H7 (cell line): Measurements from ENCODE around the gene PRSS23. TPM values are rescaled to one million over a fixed set of nuclear protein-coding genes. Genes with fewer than 3 reads are reported as not detected.

ENCODE experiments used
- DNase-seq: peaks from one replicate; pipeline ENCODE4 v3.0.0; 2012
- H3K27me3 ChIP-seq: 2 replicates; pipeline ENCODE4 v1.6.0; 2011; ENCODE audit warnings: mild to moderate bottlenecking, low read length; ENCODE audit not compliant: control insufficient read depth, insufficient read depth
- H3K36me3 ChIP-seq: replicated peaks from 2 replicates; pipeline ENCODE4 v1.5.1; 2011; ENCODE audit warnings: low read length; ENCODE audit not compliant: control insufficient read depth, insufficient read depth
- H3K4me3 ChIP-seq: 2 replicates; pipeline ENCODE4 v1.5.1; 2011; ENCODE audit warnings: low read depth, mild to moderate bottlenecking, control low read depth, low read length, moderate library complexity; ENCODE audit not compliant: insufficient read depth
- total RNA-seq: library from RNA; depleted of rRNA; stranded (reverse); fragments of >200 nt; shearing (Covaris generic); gene quantifications from 2 replicates; pipeline ENCODE4 v1.2.3, GENCODE V29; 2014

The PRSS23 gene
- total RNA-seq, 1 experiment from 2014 or later, result 3.7 TPM

DNA sequence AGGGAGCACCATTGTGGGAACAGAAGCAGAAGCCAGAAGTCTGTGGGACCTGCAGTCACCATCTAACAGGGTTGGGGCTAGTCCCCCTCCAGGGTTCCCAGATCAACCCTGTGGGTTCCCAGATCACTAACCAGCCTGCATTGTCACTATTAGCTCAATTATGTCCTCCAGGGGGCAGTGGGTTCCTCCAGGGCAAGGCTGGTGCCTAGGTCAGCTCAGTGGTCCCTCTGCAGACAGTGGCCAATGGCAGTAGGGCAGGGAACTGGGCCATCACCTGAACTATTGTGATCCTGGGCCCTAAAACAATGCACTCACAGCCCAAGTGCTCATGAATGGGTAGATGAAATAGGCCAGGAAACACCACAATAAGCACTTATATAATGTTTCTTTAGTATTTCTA lies 18.8 kb upstream of the PRSS23 start:
- DNase-seq, result peak; percentile 45
- no peaks in the 10 kb centered on the region for H3K27me3 ChIP-seq
- no peaks in the 10 kb centered on the region for H3K36me3 ChIP-seq
- no peak overlapping the region for H3K4me3 ChIP-seq

DNA sequence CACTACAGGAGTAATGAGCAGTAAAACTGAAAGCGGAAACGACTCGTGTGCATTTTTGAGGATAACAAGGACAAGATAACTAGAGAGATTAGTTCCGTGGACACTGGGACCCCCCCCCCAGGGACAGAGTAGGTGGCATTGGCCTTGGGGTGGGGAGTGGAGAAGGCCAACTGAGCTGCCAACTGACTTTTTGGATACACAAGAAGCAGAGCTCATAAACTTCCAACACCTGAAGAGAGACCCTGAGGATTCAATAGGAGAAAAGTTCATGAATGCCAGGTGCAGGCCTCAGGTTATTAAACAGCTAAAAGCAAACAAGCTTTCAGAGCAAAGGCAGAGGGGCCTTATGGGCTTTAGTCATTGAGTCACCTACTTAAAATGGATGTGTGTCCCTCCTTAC lies 17.6 kb upstream of the PRSS23 start:
- Histone ChIP-seq H3K36me3 (no peaks in the 10 kb centered on the region), H3K27me3 (no peaks in the 10 kb centered on the region), H3K4me3 (no peak overlapping the region)
- DNase-seq, result no peak

DNA sequence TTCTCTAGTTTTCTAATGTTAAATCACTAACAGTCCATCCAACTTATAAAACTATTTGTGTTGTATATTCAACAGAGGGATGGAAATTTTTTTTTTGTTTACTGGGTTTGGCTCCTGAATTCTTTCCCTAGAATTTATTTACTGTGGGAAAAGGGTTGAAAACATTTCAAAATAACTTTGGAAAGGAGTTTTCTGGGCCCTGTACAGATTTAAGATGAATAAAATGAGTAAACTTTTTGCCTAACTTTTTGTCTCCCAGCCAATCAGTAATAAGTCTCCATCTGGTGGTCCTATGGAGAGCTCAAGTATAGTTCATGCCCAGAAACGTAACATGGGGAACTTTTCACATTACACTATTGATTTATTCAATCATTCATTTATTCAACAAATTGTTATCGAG lies 16.7 kb upstream of the PRSS23 start:
- DNase-seq, result no peak
- H3K27me3 ChIP-seq, result no peaks in the 10 kb centered on the region
- no peaks in the 10 kb centered on the region for H3K36me3 ChIP-seq
- no peak overlapping the region for H3K4me3 ChIP-seq

DNA sequence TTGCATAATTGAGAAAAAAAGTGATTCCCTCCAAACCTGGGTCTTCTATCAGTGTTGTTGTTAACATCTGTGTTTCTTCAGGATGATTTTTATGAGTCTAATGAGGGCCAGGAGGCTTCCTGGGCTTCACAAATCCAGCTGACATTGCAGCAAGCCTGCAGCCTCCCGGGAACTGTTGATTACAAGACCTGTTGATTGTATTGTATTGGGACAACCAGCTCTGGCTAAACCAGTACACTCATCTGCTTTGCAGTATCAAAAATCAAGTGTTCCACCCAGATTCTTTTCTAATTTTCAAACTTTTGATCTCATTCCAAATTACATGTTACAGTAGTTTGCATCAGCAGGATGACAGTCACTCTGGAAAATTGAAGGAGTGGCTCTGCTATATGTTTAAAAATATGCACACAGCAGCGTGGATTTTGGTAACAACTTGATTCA lies 16.1 kb upstream of the PRSS23 start:
- Histone ChIP-seq H3K4me3 (no peak overlapping the region), H3K36me3 (no peaks in the 10 kb centered on the region), H3K27me3 (no peaks in the 10 kb centered on the region)
- no peak for DNase-seq

DNA sequence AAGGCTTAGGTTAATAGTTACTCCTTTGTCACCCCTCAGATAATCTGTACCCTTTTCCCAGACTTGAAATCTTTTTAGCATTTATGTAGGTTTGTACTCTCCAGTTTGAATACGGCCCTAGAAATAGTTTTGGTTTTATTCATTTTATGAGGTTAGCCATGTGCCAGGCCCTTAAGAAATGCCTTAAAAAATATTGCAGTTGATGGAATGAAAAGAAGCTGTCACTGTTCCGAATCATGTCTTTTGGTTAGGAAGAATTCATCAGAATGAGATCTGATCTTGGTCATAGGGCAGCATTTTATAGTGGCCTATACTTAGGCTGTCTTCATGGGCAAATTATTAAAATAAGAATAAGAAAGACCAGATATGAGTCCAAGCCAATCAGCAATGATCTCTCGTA lies 14.8 kb upstream of the PRSS23 start:
- H3K36me3 ChIP-seq, result no peaks in the 10 kb centered on the region
- no peak overlapping the region for H3K4me3 ChIP-seq
- no peaks in the 10 kb centered on the region for H3K27me3 ChIP-seq
- no peak for DNase-seq

DNA sequence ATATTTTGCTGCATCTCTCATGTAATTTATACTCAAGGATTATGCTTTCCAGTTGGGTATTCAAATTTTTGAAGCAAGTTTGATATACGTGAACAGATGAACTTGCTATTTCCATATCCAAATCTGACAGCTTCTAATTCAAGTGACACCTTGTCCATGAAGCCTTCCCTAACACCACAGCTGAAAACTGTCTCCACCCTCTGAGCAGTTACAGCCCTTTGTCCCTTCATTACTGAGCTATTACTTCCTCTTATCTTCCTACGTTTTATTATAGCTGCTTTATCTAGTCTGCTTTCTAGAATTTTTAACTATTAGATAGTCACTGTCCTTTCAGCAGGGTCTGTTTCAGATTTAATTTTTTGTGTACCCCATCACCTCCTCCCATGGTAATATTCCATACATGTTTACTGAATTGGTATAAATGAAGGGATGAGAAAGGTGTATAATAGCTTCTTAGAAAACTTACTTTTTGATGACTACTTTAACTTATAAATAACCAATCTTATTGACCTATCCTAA lies 13.3 kb upstream of the PRSS23 start:
- Histone ChIP-seq H3K4me3 (no peak overlapping the region), H3K27me3 (no peaks in the 10 kb centered on the region), H3K36me3 (no peaks in the 10 kb centered on the region)

DNA sequence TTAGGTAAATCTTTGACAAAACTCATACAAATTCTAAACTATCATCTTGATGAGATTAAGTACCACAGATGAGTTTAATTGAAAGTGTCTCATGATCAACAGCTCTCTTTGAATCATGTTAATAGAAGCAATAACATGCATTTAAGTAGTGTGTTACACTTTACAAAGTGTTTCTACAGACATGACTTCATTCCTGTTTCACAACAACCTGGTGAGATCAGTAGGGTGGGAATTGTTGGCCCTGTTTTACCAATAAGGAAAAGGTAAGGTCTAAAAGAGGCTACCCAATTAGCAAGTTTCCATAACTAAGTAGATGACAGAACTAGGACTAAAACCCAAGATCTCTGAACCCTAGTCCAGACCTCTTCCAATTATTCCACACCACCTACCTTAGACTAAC lies 12.7 kb upstream of the PRSS23 start:
- Histone ChIP-seq H3K4me3 (no peak overlapping the region), H3K27me3 (no peaks in the 10 kb centered on the region), H3K36me3 (no peaks in the 10 kb centered on the region)
- DNase-seq, result no peak

More for the DNA sequence above, 13.3 kb upstream of the PRSS23 start:
- DNase-seq, result no peak

DNA sequence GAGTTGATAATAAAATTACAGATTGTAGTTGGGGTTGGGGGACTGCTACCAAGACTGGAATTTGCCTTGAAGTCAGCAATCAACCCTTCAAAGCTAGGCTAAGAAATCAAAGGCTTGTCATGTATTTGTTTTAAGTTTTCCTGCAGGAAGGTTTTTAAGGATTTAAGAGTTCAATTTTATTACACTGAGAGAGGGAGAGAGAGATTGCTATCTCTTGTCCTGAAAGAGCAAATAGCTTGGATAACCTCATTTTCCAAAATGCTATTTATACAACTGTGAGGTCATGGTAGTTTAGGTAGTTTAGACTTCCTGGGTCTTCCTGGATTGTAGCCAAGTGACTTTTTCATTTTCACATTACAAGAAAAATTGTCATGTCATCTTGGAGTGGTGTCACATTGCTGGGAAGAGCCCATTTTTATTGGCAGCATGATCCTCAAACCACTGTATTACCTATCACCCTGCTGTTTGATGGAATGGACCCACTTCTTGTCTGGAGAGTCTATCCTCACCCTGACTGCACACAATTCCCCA lies 10.1 kb upstream of the PRSS23 start:
- no peaks in the 10 kb centered on the region for H3K27me3 ChIP-seq
- no peak for DNase-seq
- H3K36me3 ChIP-seq, result no peaks in the 10 kb centered on the region
- no peak overlapping the region for H3K4me3 ChIP-seq

DNA sequence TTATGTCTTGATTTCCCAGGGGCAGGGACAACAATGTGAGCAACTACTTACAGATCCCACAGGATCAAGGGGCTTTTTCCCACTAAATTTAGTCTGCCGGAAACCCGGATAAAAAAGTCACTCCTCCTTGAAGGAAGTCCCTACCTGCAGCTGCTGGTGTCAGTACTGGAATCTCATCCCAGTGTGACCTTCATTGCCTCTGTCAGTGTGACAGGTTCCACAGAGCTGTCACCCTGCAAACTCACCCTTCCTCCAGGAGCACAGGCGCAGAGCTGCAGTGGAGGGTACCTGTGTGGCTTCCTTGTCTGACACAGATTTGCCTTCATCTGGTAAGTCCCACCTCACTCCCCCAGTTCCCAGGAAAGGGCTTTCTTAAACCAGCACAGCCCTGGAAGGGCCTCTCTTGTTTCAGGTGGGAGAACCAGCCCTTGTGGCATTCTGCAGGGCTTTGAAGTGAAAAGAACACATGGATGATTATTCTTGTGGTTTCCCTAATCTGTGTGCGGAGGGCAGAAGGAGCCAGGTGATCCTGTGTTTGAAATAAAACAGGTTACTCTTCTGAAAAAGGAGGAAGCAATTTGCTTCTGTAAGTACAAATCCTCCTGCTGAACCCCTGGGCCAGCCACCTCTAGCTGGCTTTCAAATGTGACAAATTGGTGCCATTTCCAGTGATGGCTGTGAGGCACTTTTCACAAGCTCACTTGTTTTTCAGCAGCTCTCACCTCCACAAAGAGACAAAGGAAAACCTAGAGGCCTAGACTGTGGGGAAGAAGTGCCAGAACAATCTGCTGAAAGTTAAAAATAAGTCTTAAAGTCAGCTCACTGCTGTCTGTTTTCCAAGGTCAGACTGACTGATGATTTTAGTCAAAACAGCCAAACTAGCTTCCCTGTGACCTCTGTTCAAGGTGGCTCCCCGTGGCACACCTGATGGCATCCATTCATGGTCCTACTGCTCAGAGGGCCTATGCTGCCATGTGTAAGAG lies 9.2 kb upstream of the PRSS23 start:
- H3K27me3 ChIP-seq, result no peaks in the 10 kb centered on the region
- DNase-seq, result no peak
- no peaks in the 10 kb centered on the region for H3K36me3 ChIP-seq
- no peak overlapping the region for H3K4me3 ChIP-seq

DNA sequence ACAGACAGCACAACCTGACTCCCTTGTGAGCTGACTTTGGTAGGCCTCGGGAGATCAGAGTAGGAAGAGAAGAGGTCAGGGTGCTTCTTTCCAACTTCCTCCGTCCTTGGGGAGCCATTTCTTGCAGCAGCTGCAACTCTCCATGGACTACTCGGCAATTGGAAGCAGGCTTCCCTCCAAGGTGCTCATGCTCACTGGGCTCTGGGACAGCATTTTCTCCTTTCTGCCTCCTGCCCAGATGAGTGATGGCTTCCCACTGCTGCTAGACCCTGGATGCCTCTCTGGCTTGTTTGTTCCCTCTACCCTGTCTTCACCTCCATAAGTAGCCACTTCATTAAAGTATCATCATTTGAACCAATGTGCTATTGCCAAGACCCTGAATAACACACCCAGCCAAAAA lies 8.2 kb upstream of the PRSS23 start:
- H3K36me3 ChIP-seq, result no peaks in the 10 kb centered on the region
- DNase-seq, result no peak
- no peak overlapping the region for H3K4me3 ChIP-seq
- no peaks in the 10 kb centered on the region for H3K27me3 ChIP-seq

DNA sequence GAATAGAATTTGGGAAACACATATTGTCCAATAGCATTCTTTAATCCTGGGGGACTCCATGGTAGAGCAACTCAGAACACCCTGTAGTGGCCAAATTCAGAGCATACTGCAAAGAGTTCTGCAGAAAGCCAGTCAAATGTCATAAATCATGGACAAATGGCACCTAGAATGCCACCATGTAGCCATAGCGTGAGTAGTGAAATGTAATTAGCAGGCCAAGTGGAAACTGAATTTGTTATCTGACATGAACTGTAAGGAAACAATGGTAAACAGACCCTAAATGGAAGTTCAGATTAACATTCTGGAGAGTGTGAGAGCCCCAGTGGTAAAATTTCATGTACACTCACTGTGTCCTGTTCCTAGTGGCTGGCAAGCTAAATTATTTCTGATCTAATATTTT lies 7.0 kb upstream of the PRSS23 start:
- Histone ChIP-seq H3K4me3 (no peak overlapping the region), H3K36me3 (no peaks in the 10 kb centered on the region), H3K27me3 (no peaks in the 10 kb centered on the region)
- DNase-seq, result no peak

DNA sequence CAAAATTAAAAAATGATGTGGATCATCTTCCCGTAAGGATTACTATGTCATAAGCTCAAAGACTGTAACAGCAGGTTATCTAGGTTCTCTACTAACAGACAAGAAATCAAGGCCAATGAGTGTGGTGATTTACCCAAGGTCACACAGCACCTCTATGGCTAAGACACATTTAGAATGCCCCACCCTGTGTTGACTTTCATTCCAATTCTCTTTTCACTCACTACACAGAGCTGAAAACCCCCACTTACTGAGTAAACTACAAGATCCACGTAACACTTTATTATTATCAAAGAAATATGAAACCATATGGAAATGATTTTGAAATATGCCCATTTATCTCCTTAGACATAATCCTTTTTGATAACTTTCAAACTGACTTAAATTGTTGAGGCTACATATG lies 4.8 kb upstream of the PRSS23 start:
- no peaks in the 10 kb centered on the region for H3K36me3 ChIP-seq
- no peak overlapping the region for H3K4me3 ChIP-seq
- no peak for DNase-seq
- peaks cover 6% of the 10 kb centered on the region for H3K27me3 ChIP-seq

DNA sequence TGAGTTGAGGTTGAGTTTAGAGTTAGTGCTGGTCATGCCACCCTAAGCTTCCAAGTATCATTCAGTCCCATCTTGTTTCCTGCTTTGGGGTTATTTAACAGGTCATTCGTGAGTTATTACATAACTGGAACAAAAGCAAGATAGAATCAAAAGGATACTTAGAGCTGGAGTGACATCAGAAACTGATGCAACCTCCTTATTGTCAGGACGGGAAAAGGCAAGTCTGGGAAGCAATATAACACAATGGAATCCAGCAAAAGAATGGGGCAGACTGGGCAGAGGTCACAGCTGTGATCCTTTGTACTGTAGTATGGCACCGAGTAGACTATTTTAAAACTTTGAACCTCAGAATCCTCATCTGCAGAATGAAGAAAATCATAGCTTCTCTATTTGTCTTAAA lies 4.4 kb upstream of the PRSS23 start:
- no peak for DNase-seq
- Histone ChIP-seq H3K36me3 (no peaks in the 10 kb centered on the region), H3K4me3 (no peak overlapping the region), H3K27me3 (peaks cover 10% of the 10 kb centered on the region)

DNA sequence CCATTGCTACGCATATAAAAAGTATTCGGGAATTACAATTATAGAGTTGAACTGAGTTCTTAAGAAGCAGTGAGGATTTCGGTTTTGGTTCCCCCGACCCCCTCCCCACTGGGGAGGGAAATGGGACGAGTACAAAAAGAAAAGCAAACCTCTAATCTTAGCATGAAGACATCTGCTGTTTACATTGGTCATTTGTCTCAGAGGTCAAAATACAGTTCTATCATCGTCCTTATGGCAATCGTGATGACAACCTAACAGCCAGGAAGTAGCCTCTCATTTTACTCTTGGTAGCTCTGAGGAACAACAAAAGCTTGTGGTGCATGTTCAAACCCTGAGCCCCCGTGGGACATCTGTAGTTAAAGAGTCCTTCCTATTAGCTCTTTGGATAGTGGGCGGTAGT lies 3.2 kb upstream of the PRSS23 start:
- no peak for DNase-seq
- Histone ChIP-seq H3K27me3 (peaks cover 15% of the 10 kb centered on the region), H3K36me3 (no peaks in the 10 kb centered on the region), H3K4me3 (no peak overlapping the region)

DNA sequence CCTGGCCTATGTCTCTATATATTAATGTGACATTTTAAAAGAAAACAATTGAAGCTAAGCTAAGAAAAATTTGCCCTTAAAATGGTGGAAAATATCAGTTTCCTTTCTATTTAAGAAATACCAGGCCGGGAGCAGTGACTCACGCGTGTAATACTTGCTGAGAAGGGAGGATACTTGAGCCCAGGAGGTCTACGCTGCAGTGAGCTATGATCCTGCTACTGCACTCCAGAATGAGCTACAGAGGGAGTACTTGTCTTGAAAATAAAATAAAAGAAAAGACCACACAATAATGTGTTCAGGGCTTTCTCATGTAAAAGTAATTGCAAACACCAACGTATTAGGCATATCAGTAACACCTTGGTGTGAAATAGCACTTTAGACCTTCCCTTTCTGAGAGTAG lies 1.4 kb upstream of the PRSS23 start:
- H3K27me3 ChIP-seq, result peaks cover 15% of the 10 kb centered on the region
- H3K4me3 ChIP-seq, result no peak overlapping the region
- DNase-seq, result no peak
- H3K36me3 ChIP-seq, result no peaks in the 10 kb centered on the region
